Measurements from ENCODE around the gene BABAM2. TPM values are rescaled to one million over a fixed set of nuclear protein-coding genes. Genes with fewer than 3 reads are reported as not detected.

Gene BABAM2
- total RNA-seq, 1 experiment from 2014 or later: 46.1 TPM

DNA sequence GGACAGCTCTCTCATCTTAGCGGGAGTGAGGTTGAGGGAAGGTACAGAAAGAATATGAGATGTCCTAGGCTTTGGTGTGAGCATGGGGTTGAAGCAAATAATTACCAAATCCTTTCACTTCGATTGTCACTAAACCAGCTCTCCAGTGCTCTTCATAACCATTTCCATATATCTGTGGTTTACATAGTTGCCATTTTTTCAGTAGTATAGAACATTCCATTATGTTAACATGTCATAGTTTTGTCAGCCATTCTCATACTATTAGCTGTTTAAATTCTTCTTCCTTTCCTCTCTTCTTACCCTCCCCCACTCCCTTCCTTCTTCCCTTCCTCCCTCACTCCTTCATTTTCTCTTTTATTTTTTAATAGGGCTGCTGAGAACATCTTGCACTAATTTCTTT is 205.9 kb downstream of the BABAM2 start:
- Histone ChIP-seq H3K4me2 (no peak overlapping the region), H3K9me2 (ENCODE audit: insufficient read depth) (no peaks in the 10 kb centered on the region)

DNA sequence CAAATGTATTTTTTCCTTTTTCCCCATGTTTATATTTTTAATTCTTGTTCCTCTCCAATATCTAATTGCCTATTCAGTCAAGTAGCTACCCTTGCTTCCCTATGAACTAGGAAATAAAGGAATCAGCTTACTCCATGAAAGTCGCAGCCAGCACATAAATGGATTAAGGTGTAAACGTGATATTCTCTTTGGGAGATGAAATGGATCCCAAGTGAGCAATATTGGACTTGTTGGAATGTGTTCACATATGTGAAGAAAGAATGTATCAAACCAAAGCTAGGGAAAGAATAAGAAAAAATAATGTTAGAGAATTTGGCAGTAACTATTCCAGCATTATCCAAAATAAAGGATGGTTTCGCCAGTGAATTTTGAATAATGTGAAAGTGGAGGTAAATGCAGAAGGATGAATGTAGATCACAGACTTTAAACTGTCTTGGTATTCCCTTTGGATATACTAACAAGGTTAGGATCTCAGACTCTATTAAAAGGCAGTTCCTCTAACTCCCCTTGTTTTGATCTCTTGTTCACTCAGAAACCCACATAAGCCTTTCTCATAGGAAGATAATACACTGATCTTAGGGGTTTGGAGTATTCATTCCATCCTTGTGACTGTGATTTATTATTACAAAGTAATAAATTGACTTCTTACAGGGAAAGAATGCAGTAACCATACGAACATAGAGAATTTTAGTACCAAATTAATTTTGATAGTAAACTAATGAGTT is 208.1 kb downstream of the BABAM2 start:
- Histone ChIP-seq H3K4me2 (no peak overlapping the region), H3K9me3 (ENCODE audit: insufficient read depth, low read depth) (no peaks in the 10 kb centered on the region), H3K27ac (no peak overlapping the region), H3K36me3 (ENCODE audit: low read depth) (no peaks in the 10 kb centered on the region), H3K79me2 (ENCODE audit: low read depth) (no peaks in the 10 kb centered on the region; the same call in 1 of the 2 replicates), H2AFZ (no peak overlapping the region), H3K9me2 (ENCODE audit: insufficient read depth) (no peaks in the 10 kb centered on the region), H3K27me3 (ENCODE audit: insufficient read depth, low read depth) (no peaks in the 10 kb centered on the region), H4K20me1 (ENCODE audit: insufficient read depth) (no peaks in the 10 kb centered on the region), H3K4me3 (no peak overlapping the region), H3F3A (ENCODE audit: insufficient read depth, low read depth) (no peaks in the 10 kb centered on the region), H3K4me1 (replicated peaks; ENCODE audit: insufficient read depth) (no peaks in the 10 kb centered on the region)
- TF ChIP-seq EZH2 (IDR thresholded peaks at IDR 0.05; ENCODE audit: low read depth): no peak
- TF ChIP-seq, protein P1, sequence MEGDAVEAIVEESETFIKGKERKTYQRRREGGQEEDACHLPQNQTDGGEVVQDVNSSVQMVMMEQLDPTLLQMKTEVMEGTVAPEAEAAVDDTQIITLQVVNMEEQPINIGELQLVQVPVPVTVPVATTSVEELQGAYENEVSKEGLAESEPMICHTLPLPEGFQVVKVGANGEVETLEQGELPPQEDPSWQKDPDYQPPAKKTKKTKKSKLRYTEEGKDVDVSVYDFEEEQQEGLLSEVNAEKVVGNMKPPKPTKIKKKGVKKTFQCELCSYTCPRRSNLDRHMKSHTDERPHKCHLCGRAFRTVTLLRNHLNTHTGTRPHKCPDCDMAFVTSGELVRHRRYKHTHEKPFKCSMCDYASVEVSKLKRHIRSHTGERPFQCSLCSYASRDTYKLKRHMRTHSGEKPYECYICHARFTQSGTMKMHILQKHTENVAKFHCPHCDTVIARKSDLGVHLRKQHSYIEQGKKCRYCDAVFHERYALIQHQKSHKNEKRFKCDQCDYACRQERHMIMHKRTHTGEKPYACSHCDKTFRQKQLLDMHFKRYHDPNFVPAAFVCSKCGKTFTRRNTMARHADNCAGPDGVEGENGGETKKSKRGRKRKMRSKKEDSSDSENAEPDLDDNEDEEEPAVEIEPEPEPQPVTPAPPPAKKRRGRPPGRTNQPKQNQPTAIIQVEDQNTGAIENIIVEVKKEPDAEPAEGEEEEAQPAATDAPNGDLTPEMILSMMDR (conservative IDR thresholded peaks at IDR 0.05): no peak
- BruUV-seq (replicated peaks): no TSS peak
- no peak for DNase-seq
- CTCF ChIA-PET: no interaction called here
- intact Hi-C loops (cut with micrococcal nuclease; ENCODE audit: unreplicated experiment): no loop called here
- POLR2A ChIA-PET (ENCODE audit: unreplicated experiment): no interaction called here

More for the DNA sequence above, 205.9 kb downstream of the BABAM2 start:
- intact Hi-C loops (cut with micrococcal nuclease; ENCODE audit: unreplicated experiment): no loop called here
- CTCF ChIA-PET: no interaction called here
- Histone ChIP-seq H3K27me3 (ENCODE audit: insufficient read depth, low read depth) (no peaks in the 10 kb centered on the region), H3K27ac (no peak overlapping the region), H3K79me2 (ENCODE audit: low read depth) (no peaks in the 10 kb centered on the region; the same call in 1 of the 2 replicates), H2AFZ (no peak overlapping the region), H4K20me1 (ENCODE audit: insufficient read depth) (no peaks in the 10 kb centered on the region), H3K4me1 (replicated peaks; ENCODE audit: insufficient read depth) (no peaks in the 10 kb centered on the region), H3K36me3 (ENCODE audit: low read depth) (no peaks in the 10 kb centered on the region), H3F3A (ENCODE audit: insufficient read depth, low read depth) (no peaks in the 10 kb centered on the region), H3K4me3 (no peak overlapping the region), H3K9me3 (ENCODE audit: insufficient read depth, low read depth) (no peaks in the 10 kb centered on the region)
- no peak for TF ChIP-seq EZH2 (IDR thresholded peaks at IDR 0.05; ENCODE audit: low read depth)
- TF ChIP-seq, protein P1 (conservative IDR thresholded peaks at IDR 0.05): no peak
- POLR2A ChIA-PET (ENCODE audit: unreplicated experiment): no interaction called here
- no peak for DNase-seq
- BruUV-seq (replicated peaks): no TSS peak

DNA sequence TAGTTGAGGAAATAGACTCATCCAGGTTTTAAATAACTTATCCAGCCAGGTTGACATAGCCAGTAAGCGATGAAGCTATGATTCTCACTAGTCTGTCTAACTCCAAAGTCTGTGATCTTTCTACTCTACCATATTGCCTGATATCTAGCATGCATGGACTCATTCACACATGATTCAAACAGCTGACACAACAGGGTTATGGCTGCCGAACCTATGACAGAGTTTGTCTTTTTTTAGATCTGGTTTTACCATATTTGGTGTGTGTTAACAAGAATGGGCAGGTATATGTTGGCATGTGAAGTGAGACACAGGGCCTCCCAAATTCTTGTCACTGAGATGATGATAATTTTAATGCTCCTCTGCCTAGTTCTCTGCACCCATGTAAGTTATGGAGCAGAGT is 210.6 kb downstream of the BABAM2 start:
- H3F3A ChIP-seq (ENCODE audit: insufficient read depth, low read depth): no peaks in the 10 kb centered on the region
- no peaks in the 10 kb centered on the region; the same call in 1 of the 2 replicates for H3K79me2 ChIP-seq (ENCODE audit: low read depth)
- H3K4me3 ChIP-seq: no peak overlapping the region
- no TSS peak for BruUV-seq (replicated peaks)
- no peak overlapping the region for H2AFZ ChIP-seq
- CTCF ChIA-PET: no interaction called here
- no peaks in the 10 kb centered on the region for H3K9me2 ChIP-seq (ENCODE audit: insufficient read depth)
- H3K36me3 ChIP-seq (ENCODE audit: low read depth): no peaks in the 10 kb centered on the region
- H3K27me3 ChIP-seq (ENCODE audit: insufficient read depth, low read depth): no peaks in the 10 kb centered on the region
- no peak for DNase-seq
- H3K27ac ChIP-seq: no peak overlapping the region
- H3K4me2 ChIP-seq: no peak overlapping the region
- H3K4me1 ChIP-seq (replicated peaks; ENCODE audit: insufficient read depth): no peaks in the 10 kb centered on the region
- POLR2A ChIA-PET (ENCODE audit: unreplicated experiment): interaction anchor here (0.7 kb wide), 1 partner anchor 110 kb away, joined by 3 read pairs; no protein-coding TSS in a partner anchor
- H3K9me3 ChIP-seq (ENCODE audit: insufficient read depth, low read depth): no peaks in the 10 kb centered on the region; the same call in 1 of the 2 replicates
- intact Hi-C loops (cut with micrococcal nuclease; ENCODE audit: unreplicated experiment): no loop called here
- H4K20me1 ChIP-seq (ENCODE audit: insufficient read depth): no peaks in the 10 kb centered on the region
- TF ChIP-seq, protein P1 (conservative IDR thresholded peaks at IDR 0.05): no peak
- TF ChIP-seq EZH2 (IDR thresholded peaks at IDR 0.05; ENCODE audit: low read depth): no peak
